HCEC 1CT (cell line): ENCODE results near the gene GYPB.
"Not testable (repeated sequence)": the region's sequence is repeated elsewhere in the genome, so short reads cannot be mapped to it uniquely, and the experiment has no call there.

Experiments used
- DNase-seq: peaks from one replicate; pipeline ENCODE4 v3.0.0-alpha.2; 2017

Gene GYPB

DNA sequence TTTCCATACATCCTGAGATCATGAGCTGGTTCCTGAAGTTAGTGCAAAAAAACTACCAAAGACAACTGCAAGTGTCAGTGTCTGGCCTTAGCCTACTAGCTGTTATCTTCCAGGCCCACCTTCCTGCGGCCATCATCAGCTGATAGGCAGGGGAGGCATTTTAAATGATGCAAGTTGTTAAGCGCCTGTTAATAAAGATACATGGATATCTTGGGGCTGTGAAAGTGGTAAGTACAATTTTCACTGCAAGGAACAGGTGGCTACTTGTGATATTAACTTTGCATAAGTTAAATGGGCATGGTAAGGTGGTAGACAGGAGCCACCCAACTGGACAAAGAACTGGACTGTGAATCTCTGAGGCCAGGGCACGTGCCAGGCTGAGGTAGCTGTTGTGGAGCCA lies at the start of gene GYPB:
Gene GYPB, minus strand, starts transcription at position 104 of the 400 bp plus-strand sequence. Its CDS starts 93 bp downstream, at position 11.
- DNase-seq: not testable (repeated sequence)

- DNase-seq: not testable (repeated sequence)
Measured at GRCh38 chr4:144061556-144061955, 42.4 kb upstream of the GYPB start.

DNA sequence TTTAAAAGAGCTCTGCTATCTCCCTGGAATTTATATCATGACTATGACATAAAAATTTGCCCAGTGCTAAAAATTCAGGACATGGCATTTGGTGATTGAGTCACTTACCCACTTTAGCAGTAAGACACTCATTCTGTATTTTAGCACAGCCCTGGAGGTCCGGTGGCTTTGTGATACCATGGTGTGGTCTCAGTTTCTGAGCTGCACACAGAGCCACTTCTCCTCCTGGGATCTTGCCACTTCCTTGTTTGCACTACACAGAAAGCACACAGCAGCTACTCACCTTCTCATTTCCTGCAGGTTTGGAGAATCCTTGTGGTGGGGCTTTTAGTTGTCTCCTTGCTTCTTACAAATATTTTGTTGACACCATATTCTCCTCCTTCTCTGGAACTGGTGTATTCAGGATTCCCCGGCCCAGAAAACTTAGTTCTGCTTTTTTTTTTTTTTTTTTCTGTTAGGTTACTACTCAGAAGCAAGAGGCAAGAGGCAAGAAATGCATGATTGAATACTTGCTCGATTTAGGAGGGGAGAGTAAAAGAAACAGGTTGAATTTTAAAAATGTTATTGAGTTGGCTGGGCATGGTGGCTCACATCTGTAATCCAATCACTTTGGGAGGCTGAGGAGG lies 41.2 kb upstream of the GYPB start:
- not testable (repeated sequence) for DNase-seq

DNA sequence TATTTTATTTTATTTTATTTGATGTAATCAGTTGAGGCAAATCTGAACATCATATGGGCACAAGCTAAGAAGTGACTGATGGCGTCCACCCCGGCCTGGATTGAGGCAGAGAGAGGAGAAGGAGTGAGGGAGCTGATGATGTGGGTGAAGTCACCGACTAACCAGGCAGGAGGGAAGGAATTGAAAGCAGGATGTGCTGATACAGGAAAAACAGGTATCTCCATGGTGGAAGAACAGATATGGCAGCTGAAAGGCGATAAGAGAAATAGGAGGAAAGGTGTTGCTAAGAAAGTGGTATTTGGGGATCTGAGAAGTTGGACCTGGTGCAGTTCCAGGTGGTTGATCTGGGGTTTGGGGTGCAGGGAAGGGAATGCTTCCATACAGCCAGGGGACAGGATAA lies 37.6 kb upstream of the GYPB start:
- no peak for DNase-seq

DNA sequence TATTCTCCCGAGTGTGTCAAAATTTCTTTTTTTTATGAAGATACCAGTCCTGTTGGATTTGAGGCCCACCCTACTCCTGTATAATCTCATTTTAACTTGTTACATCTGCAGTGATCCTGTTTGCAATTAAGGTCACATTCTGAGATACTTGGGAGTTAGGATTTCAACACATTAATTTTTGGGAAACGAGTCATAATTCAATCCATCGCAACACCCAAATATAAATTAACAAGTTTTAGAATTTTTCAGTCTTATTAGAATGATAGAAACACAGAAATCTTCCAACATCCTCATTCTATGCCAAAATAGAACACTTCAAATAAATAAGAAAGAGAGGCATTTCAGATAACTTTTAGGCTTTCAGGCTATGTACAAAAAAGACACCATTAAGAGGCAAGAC lies 36.2 kb upstream of the GYPB start:
- not testable (repeated sequence) for DNase-seq

DNA sequence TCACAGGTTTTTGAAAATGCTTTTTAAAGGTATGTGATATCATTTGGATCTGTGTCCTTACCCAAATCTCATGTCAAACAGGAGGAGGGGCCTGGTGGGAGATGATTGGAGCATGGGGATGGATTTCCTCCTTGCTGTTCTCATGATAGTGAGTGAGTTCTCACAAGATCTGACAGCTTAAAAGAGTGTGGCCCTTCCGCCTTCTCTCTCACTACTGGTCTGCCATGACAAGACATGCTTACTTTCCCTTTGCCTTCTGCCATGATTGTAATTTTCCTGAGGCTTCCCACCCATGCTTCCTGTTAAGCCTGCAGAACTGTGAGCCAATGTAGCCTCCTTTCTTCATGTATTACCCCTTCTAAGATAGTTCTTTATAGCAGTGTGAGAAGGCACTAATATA lies 32.3 kb upstream of the GYPB start:
- not testable (repeated sequence) for DNase-seq

DNA sequence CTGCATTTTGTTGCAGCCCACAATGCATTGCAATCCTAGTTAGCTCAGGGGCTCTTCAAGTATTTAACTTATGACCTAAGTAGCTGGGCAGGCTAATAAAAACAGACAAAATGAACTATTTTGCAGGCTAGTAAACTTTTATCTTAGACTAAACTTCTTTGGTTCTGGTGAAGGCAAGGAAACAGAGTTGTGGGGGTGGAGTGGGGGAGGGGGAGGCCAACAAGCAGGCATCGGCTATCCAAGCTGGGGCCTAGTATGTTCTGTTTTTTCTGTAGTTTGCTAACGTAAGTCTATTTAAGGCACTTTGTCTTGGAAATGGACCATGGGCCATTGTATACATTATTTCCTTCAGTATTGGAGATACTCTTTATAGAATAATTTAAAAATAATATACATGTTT lies 31.5 kb upstream of the GYPB start:
- DNase-seq: not testable (repeated sequence)

DNA sequence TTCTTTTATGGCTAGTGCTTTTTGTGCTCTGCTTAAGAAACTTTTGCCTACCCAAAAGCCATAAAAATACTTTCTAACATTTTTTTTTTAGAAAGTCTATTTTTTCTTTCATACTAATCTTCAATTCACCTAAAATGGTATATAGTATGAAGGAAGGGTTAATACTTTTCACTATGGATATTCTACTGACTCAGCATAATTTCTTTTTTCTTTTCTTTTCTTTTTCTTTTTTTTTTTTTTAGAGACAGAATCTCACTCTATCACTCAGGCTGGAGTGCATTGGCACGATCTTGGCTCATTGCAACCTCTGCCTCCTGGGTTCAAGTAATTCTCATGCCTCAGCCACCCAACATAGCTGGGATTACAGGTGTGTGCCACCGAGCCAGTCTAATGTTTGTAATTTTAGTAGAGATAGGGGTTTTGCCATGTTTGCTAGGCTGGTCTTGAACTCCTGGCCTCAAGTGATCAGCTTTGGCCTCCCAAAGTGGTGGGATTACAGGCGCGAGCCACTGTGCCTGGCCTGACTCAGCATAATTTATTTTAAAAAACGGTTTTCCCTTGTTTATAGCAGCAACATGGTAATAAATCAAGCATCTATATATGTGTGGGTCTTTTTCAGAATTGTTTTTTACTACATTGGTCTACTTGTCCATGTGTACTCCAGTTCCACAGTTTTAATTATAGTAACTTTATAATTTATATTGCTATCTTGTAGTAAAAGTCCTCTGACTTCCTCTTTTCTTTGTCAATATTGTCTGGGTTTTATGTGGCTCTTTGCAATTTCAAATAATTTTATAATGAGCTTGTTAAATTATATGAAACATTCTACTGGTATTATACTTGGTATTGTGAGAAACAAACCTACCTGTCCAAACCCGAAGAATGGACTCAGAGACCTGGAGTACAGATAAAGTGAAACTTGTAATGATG lies 30.6 kb upstream of the GYPB start:
- not testable (repeated sequence) for DNase-seq

GRCh38 chr4:144044936-144045335 lies 25.8 kb upstream of the GYPB start:
- not testable (repeated sequence) for DNase-seq

GRCh38 chr4:144032580-144032979 lies 13.4 kb upstream of the GYPB start:
- not testable (repeated sequence) for DNase-seq

DNA sequence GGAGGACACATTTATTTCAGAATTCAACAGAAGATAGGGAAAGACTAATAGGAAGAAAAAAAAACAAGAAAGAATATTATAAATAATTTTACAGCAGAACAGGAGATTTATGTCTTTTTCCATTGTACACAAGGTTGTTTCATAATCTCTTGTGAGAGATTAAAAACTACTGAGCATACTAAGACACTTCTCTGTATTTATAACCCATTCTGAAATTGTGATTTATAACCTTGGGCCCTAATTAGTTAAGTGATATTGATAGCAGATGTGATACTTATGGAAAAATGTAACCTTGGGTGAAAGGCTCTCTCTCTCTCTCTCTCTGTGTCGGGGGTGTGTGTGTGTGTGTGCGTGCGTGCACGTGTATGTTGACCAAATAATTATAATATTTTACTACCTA lies 12.7 kb upstream of the GYPB start:
- DNase-seq: not testable (repeated sequence)

DNA sequence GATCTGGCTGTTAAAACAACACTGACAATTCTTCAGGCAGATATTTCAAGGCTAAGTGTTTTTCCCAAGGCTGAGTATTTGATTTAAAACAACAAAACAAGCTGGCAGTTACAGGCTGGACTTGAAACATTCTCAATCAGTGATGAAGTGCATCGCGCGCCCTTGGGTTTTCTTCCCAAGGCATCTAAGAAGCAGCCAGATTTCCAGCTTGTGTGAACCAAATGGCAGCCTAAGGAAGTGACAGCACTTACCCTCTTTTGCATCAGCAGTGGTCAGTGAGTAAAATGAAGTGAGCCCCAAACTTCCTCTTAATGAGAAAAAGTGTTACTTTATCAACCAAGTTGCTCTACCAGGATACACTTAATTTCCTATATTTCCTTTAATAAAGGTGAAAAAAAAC lies 12.2 kb upstream of the GYPB start:
- not testable (repeated sequence) for DNase-seq

- DNase-seq: not testable (repeated sequence)
Measured at GRCh38 chr4:144030708-144031107, 11.5 kb upstream of the GYPB start.

DNA sequence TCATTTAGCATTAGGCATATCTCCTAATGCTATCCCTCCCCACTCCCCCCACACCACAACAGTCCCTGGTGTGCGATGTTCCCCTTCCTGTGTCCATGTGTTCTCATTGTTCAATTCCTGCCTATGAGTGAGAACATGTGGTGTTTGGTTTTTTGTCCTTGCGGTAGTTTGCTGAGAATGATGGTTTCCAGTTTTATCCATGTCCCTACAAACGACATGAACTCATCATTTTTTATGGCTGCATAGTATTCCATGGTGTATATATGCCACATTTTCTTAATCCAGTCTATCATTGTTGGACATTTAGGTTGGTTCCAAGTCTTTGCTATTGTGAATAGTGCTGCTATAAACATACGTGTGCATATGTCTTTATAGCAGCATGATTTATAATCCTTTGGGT lies 7.5 kb upstream of the GYPB start:
- not testable (repeated sequence) for DNase-seq

DNA sequence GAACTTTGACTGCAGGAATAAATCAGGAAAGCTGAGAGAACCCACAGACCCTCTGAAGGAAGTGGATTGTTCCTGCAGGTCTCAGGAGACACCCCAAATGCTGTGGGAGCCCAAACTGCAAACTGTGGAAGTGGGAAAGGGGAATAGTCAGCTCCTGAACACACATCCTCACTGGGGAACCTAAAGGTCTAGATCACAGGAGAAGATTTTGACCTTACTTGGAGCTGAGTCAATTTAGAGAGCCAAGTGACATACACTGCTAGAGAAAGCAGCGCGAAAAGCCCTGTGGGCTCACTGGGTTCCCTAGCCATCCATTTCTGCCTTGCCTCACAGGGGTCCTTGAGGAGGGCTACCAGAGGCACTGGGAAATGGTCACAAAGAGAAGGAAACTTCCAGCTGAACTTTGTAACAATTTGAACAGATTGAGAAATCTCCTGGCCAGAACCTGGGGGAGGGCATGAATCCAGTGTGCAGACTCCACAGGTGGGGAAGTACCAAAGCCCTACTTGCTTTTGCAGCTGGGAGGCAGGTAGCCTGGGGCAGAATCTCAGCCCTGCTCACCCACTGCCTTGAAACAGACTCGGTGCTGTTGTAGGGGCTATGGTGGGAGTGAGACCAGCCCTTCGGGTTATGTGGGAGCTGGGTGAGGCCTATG lies 5.3 kb upstream of the GYPB start:
- not testable (repeated sequence) for DNase-seq

GRCh38 chr4:144022772-144023400 lies 3.7 kb upstream of the GYPB start:
- not testable (repeated sequence) for DNase-seq

- not testable (repeated sequence) for DNase-seq
Measured at GRCh38 chr4:144021336-144021990, 2.3 kb upstream of the GYPB start.

DNA sequence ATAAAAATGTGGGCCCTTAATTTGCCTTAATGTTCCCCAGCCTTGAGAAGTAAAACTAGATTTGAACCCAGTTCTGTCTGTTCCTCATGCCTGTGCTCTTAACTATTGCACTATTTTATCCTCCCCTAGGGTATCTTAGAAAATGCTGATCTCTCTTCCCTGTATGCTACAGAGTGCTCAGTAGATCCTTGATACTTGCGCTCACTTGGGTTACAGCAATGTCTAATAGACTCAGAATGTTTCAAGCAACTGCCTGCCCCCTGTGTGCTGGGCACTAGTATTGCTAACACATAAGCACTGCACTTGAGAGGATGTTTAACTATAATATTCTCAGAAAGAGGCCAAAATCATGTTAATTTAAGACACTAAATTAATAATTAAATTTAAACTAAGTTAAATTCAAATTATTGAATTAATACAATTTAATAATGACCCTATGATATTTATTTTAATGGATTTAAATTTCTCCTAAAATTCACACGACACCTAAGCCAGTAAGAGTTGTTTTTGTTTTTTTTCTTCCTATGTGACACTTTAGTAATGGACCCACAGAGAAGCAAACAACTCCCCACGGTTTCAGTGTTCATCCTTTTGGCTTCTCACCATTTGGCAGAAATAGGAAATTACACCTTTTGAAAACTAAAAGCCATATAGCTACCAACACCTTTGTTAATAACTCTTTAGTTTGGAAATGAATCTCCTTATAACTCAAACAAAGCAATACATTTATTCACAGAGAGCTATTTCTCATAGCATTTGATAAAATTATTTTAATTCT lies 768 bp downstream of the GYPB start:
- not testable (repeated sequence) for DNase-seq

- not testable (repeated sequence) for DNase-seq
Measured at GRCh38 chr4:144017271-144017670, 1.9 kb downstream of the GYPB start.

- DNase-seq: not testable (repeated sequence)
Measured at GRCh38 chr4:144016057-144016605, 3.0 kb downstream of the GYPB start.

GRCh38 chr4:144014808-144015207 lies 4.4 kb downstream of the GYPB start:
- no peak for DNase-seq
